Stimulated activated naive CD4-positive, alpha-beta T cell (primary cell): ENCODE data around the gene HTR1D.
A peak's percentile ranks its signal among the peaks of the same experiment; 100 is the strongest.

ENCODE experiments used
- DNase-seq, 6 experiments: peaks; one replicate each; lab custom pipeline; 2025; lab: John Stamatoyannopoulos, UW

HTR1D gene

GRCh38 chr1:23150125-23150524 is 67.2 kb downstream of the HTR1D start:
- DNase-seq = no peak

DNA sequence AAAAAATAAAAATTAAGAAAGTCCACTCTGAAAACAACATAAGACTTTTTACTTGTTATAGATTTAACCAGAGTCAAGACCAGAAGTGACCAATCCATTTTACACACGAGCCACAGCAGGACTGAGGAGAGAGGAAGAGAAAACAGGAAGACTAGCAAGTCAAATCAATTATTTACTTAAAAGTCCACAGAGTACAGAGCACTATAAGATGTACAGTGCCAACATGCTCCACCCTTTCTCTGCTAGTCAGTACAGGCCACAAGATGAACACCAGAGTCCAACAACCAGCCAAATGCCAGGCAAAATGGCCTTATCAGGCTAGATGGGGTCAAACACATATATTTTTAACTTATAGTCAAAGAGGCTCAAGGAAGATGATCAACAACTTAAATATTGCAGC is 68.2 kb downstream of the HTR1D start:
- DNase-seq = no peak

GRCh38 chr1:23148084-23148483 is 69.2 kb downstream of the HTR1D start:
- peak in 1 of 6 experiments; percentile 15 for DNase-seq
